Lower lobe of right lung (tissue), 2 donors: ENCODE measurements around the gene RGL1. TPM values are rescaled to one million over a fixed set of nuclear protein-coding genes. Genes with fewer than 3 reads are reported as not detected.

ENCODE experiments used
- ATAC-seq, 2 donors: fragments of 200-7000 bp; cut with Tn5 transposase; one replicate each; pipeline ENCODE4 v1.9.1; 2020 to 2022; ENCODE audit warnings: mild to moderate bottlenecking in 2 of 2, moderate library complexity in 2 of 2
- DNase-seq: peaks from one replicate; pipeline ENCODE4 v3.0.0-alpha.2; 2020
- H3K27ac ChIP-seq: fragments of 200-600 bp; one replicate; pipeline ENCODE4 v1.8.0; 2022
- H3K27me3 ChIP-seq: fragments of 200-600 bp; one replicate; pipeline ENCODE4 v1.8.0; 2022; ENCODE audit warnings: low read depth
- H3K36me3 ChIP-seq: fragments of 200-600 bp; one replicate; pipeline ENCODE4 v1.8.0; 2022; ENCODE audit warnings: mild to moderate bottlenecking
- H3K4me1 ChIP-seq: fragments of 200-600 bp; one replicate; pipeline ENCODE4 v1.8.0; 2022
- H3K4me3 ChIP-seq: fragments of 200-600 bp; one replicate; pipeline ENCODE4 v1.8.0; 2022; ENCODE audit warnings: mild to moderate bottlenecking
- H3K9me3 ChIP-seq: fragments of 200-600 bp; one replicate; pipeline ENCODE4 v1.8.0; 2022
- CTCF ChIP-seq: fragments of 200-600 bp; IDR thresholded peaks from one replicate; pipeline ENCODE4 v1.8.0; 2022; ENCODE audit warnings: antibody characterized with exemption, mild to moderate bottlenecking
- intact Hi-C: fragments of 100-400 bp; cut with DNase I; formaldehyde crosslinking; loops from one replicate; pipeline ENCODE4 v1.11.0; 2022
- total RNA-seq: library from RNA; stranded (reverse); fragmentation: NEBNext Ultra II Directional; extraction: Animal tissue kit (Norgen Biotek cat#: 25700); gene quantifications from one replicate; pipeline ENCODE4 v1.2.1, GENCODE V29; 2021
- donor health status: DM: no; HTN: yes; CAD: no; lungs with severe emphysema.

Gene RGL1
- total RNA-seq, 1 donor from 2014 or later = 37.6 TPM

- intact Hi-C loops = no loop called here
- ATAC-seq (no peak), DNase-seq (no peak)
- Histone ChIP-seq H3K4me3 (no peak overlapping the region), H3K36me3 (no peaks in the 10 kb centered on the region), H3K27me3 (no peaks in the 10 kb centered on the region), H3K4me1 (peaks cover 11% of the 10 kb centered on the region), H3K9me3 (no peaks in the 10 kb centered on the region), H3K27ac (no peak overlapping the region)
- no peak for TF ChIP-seq CTCF
These were observed 131.9 kb downstream of the RGL1 start for GRCh38 chr1:183936791-183937190.

- H3K4me1 ChIP-seq = peaks cover 2% of the 10 kb centered on the region
- TF ChIP-seq CTCF = no peak
- no peaks in the 10 kb centered on the region for H3K36me3 ChIP-seq
- no peak for ATAC-seq
- no peak overlapping the region for H3K27ac ChIP-seq
- DNase-seq = no peak
- H3K27me3 ChIP-seq = no peaks in the 10 kb centered on the region
- intact Hi-C loops = no loop called here
- no peak overlapping the region for H3K4me3 ChIP-seq
- H3K9me3 ChIP-seq = no peaks in the 10 kb centered on the region
These were observed 132.7 kb downstream of the RGL1 start for GRCh38 chr1:183937611-183938010.

GRCh38 chr1:183941001-183941400 lies 136.1 kb downstream of the RGL1 start:
- ATAC-seq (no peak), DNase-seq (no peak)
- TF ChIP-seq CTCF = no peak
- Histone ChIP-seq H3K27me3 (no peaks in the 10 kb centered on the region), H3K4me1 (no peaks in the 10 kb centered on the region), H3K9me3 (no peaks in the 10 kb centered on the region), H3K36me3 (no peaks in the 10 kb centered on the region), H3K27ac (no peak overlapping the region), H3K4me3 (no peak overlapping the region)
- intact Hi-C loops = no loop called here

GRCh38 chr1:183942933-183943693 lies 138.2 kb downstream of the RGL1 start:
- Histone ChIP-seq H3K27ac (no peak overlapping the region), H3K4me3 (no peak overlapping the region), H3K9me3 (no peaks in the 10 kb centered on the region), H3K4me1 (no peaks in the 10 kb centered on the region), H3K27me3 (no peaks in the 10 kb centered on the region), H3K36me3 (no peaks in the 10 kb centered on the region)
- ATAC-seq (peak; percentile 29 to 74), DNase-seq (peak; percentile 54)
- intact Hi-C loops = no loop called here
- TF ChIP-seq CTCF = no peak

- peak in 1 of 2 donors; percentile 59 for ATAC-seq
These were observed 140.8 kb downstream of the RGL1 start for GRCh38 chr1:183945428-183946319.

More at GRCh38 chr1:183945428-183946319, 140.8 kb downstream of the RGL1 start:
- no peak overlapping the region for H3K27ac ChIP-seq
- H3K27me3 ChIP-seq = no peaks in the 10 kb centered on the region
- no peak for DNase-seq
- no peak overlapping the region for H3K4me3 ChIP-seq
- no peaks in the 10 kb centered on the region for H3K36me3 ChIP-seq
- H3K9me3 ChIP-seq = no peaks in the 10 kb centered on the region
- intact Hi-C loops = no loop called here
- H3K4me1 ChIP-seq = no peaks in the 10 kb centered on the region
- no peak for TF ChIP-seq CTCF
